Body of pancreas (tissue), 4 donors: Measurements from ENCODE around the gene SMG7. TPM values are rescaled to one million over a fixed set of nuclear protein-coding genes. Genes with fewer than 3 reads are reported as not detected.

Source experiments
- ATAC-seq: fragments of 150-250 bp; one replicate; pipeline ENCODE4 v1.9.1; 2016
- DNase-seq, 4 donors: peaks; one replicate each; pipeline ENCODE4 v3.0.0-alpha.2; 2019
- H3K27ac ChIP-seq, 4 donors: fragments of 200-600 bp; sonication (generic); 1 replicate in 3 of 4; 2 replicates in 1 of 4; pipeline versions ENCODE4 v1.5.1 to v1.6.1; 2016 to 2019; ENCODE audit warnings: mild to moderate bottlenecking in 1 of 4, mixed read lengths in 1 of 4, moderate library complexity in 1 of 4
- H3K27me3 ChIP-seq, 2 donors: fragments of 200-600 bp; sonication (generic); one replicate each; pipeline ENCODE4 v1.6.0; 2016; ENCODE audit warnings: mild to moderate bottlenecking in 1 of 2
- H3K36me3 ChIP-seq, 2 donors: fragments of 200-600 bp; sonication (generic); replicated peaks in 1 of 2; 2 replicates each; pipeline ENCODE4 v1.5.1; 2016; ENCODE audit warnings: low read depth in 2 of 2; ENCODE audit not compliant: insufficient read depth in 1 of 2
- H3K4me1 ChIP-seq: fragments of 200-600 bp; sonication (generic); one replicate; pipeline ENCODE4 v1.6.0; 2016
- H3K4me3 ChIP-seq, 2 donors: fragments of 200-600 bp; sonication (generic); 1 replicate in 1 of 2; 2 replicates in 1 of 2; pipeline ENCODE4 v1.5.1; 2016 to 2019
- H3K9me3 ChIP-seq, 3 donors: fragments of 200-600 bp; sonication (generic); 1 replicate in 2 of 3; 2 replicates in 1 of 3; pipeline ENCODE4 v1.5.1; 2016
- POLR2A ChIP-seq, 3 donors: fragments of 450-650 bp; IDR thresholded peaks; one replicate each; pipeline ENCODE4 v1.6.1; 2016; ENCODE audit warnings: antibody characterized with exemption in 3 of 3, mild to moderate bottlenecking in 2 of 3
- WGBS, 2 donors: methylation state at CpG; one replicate each; pipeline ENCODE4 v1.1.5; 2017; 5-methylcytosine and 5-hydroxymethylcytosine counted together
- intact Hi-C: fragments of 100-400 bp; cut with DNase I; formaldehyde crosslinking; loops from one replicate; pipeline ENCODE4 v1.15.1; 2023
- total RNA-seq, 2 donors: library from RNA; depleted of rRNA; stranded (reverse); fragments of >200 nt; gene quantifications; one replicate each; pipeline ENCODE4 v1.1.0, GENCODE V29; 2016
- TF ChIP-seq, protein P1 (sequence below), 7 experiments: fragments of 450-650 bp in 4 of 7; fragments of 200-600 bp in 3 of 7; sonication (generic) in 3 of 7; IDR thresholded peaks; one replicate each; pipeline ENCODE4 v1.5.1; 2016 to 2019; ENCODE audit warnings: antibody characterized with exemption in 7 of 7

The SMG7 gene
- total RNA-seq, 2 donors from 2014 or later, result 22.4 to 34.2 TPM

DNA sequence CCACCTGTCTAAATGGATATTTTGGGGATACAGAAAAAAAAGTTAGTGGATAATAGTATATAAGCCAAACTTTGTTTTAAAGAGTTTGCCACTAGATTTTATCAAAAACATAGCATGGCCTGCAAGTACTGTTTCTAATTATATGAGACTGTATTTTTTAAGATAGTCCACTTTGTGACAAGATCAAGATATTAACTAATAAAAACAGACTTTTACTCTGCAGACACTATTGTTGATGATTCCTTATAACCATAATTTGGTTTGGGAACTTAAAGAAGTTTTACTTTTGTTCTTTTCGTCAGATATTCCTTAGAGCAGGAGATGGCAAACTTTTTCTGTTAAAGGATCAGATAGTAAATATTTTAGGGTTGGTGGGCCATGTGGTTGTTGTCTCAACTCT, 36.4 kb downstream of the SMG7 start:
- Histone ChIP-seq H3K27me3 (no peaks in the 10 kb centered on the region), H3K27ac (no peak overlapping the region), H3K4me3 (no peak overlapping the region), H3K4me1 (peaks cover 12% of the 10 kb centered on the region), H3K9me3 (no peaks in the 10 kb centered on the region), H3K36me3 (no peaks in the 10 kb centered on the region)
- intact Hi-C loops, result no loop called here
- WGBS, 2 donors, result 87 to 97% methylated on average over 1 of the region's 1 CpG
- DNase-seq (no peak), ATAC-seq (no peak)
- no peak for TF ChIP-seq POLR2A (IDR thresholded peaks at IDR 0.05)
- TF ChIP-seq, protein P1, sequence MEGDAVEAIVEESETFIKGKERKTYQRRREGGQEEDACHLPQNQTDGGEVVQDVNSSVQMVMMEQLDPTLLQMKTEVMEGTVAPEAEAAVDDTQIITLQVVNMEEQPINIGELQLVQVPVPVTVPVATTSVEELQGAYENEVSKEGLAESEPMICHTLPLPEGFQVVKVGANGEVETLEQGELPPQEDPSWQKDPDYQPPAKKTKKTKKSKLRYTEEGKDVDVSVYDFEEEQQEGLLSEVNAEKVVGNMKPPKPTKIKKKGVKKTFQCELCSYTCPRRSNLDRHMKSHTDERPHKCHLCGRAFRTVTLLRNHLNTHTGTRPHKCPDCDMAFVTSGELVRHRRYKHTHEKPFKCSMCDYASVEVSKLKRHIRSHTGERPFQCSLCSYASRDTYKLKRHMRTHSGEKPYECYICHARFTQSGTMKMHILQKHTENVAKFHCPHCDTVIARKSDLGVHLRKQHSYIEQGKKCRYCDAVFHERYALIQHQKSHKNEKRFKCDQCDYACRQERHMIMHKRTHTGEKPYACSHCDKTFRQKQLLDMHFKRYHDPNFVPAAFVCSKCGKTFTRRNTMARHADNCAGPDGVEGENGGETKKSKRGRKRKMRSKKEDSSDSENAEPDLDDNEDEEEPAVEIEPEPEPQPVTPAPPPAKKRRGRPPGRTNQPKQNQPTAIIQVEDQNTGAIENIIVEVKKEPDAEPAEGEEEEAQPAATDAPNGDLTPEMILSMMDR (IDR thresholded peaks at IDR 0.05), result no peak

DNA sequence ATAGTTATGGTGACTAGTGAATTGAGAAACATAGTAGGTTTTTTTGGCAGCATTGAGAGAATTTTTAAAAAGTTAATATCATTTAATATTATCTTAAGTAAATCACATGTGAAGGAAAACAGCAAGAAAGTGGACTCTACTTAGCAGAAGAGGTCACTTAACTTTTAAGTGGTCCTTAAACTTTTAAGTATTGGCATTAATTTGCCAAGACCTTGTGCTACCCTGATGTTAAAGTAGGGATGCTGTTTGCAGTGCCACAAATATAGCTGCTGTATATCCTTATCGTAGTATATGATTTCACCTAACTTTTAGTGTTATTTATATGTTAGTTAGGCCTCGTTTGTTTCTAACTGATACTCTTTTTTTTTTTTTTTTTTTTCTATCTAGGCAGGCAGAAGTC, 40.2 kb downstream of the SMG7 start:
- intact Hi-C loops, result no loop called here
- Histone ChIP-seq H3K36me3 (no peaks in the 10 kb centered on the region), H3K9me3 (no peaks in the 10 kb centered on the region), H3K4me1 (peaks cover 19% of the 10 kb centered on the region), H3K27ac (no peak overlapping the region), H3K4me3 (no peak overlapping the region), H3K27me3 (no peaks in the 10 kb centered on the region)
- TF ChIP-seq, protein P1 (IDR thresholded peaks at IDR 0.05), result no peak
- WGBS, 2 donors, result 53 to 55% methylated on average over 2 of the region's 2 CpGs
- ATAC-seq (no peak), DNase-seq (no peak)

DNA sequence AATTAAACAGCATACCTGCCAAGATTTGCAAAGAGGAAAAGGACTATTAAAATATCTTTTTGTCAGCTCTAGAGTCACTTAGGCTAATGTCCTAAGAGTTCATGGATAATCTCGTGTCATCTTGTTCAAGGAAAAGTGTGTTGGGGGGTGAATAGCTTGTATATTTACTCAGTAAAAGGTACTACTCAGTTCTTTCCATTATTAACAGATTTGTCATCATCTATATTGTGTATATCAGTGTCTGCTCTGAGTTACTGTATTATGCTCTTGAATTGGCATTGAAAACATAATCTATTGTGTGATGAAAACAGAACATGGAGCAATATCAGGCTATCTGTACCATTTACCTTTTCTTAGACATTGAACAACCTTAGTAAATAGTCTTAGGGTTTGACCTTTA, 41.9 kb downstream of the SMG7 start:
- ATAC-seq (no peak), DNase-seq (no peak)
- Histone ChIP-seq H3K4me3 (no peak overlapping the region), H3K27ac (no peak overlapping the region), H3K4me1 (peaks cover 19% of the 10 kb centered on the region), H3K9me3 (no peaks in the 10 kb centered on the region), H3K27me3 (no peaks in the 10 kb centered on the region), H3K36me3 (peaks cover 0 to 4% of the 10 kb centered on the region in 2 donors)
- intact Hi-C loops, result no loop called here
- TF ChIP-seq, protein P1 (IDR thresholded peaks at IDR 0.05), result no peak
- no peak for TF ChIP-seq POLR2A (IDR thresholded peaks at IDR 0.05)
- WGBS, 2 donors, result 61 to 83% methylated on average over 1 of the region's 1 CpG

DNA sequence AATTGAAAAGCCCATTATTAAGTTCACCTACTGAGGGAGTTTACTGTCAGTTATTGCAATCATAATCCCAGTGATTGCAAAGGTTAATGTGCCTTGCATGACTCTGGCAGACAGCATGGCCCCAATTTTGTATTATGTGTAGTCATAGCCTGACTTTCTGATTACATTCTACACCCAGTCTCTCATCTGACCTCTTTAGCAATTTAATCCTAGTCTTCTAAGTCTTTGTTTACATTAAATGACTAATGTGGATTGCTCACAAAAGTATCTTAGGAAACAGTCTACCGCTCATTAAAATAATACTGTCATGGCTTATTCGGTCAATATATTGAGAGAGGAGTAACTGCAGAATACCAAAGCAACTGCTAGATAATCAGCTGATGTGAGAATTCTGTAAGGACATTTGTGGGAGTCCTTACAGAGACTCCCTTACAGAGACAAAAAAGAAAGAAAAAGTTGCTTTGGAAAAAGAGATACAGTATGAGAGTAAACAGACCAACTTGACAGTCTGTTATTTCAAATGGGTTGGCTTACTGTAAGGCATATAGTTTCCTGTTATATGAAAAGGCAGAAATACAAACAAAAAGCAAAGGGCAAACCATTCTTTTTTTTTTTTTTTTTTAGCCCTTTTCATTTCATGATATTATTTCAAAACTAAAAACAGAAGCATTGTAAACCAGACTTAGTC, 42.8 kb downstream of the SMG7 start:
- peaks cover 19% of the 10 kb centered on the region for H3K4me1 ChIP-seq
- peaks cover 0 to 7% of the 10 kb centered on the region in 2 donors for H3K36me3 ChIP-seq
- H3K27me3 ChIP-seq, result no peaks in the 10 kb centered on the region
- WGBS, 2 donors, result 46 to 54% methylated on average over 2 of the region's 2 CpGs
- intact Hi-C loops, result no loop called here
- TF ChIP-seq, protein P1 (IDR thresholded peaks at IDR 0.05), result no peak
- TF ChIP-seq POLR2A (IDR thresholded peaks at IDR 0.05), result no peak
- no peaks in the 10 kb centered on the region for H3K9me3 ChIP-seq
- no peak overlapping the region for H3K27ac ChIP-seq
- DNase-seq (no peak), ATAC-seq (no peak)
- H3K4me3 ChIP-seq, result no peak overlapping the region

DNA sequence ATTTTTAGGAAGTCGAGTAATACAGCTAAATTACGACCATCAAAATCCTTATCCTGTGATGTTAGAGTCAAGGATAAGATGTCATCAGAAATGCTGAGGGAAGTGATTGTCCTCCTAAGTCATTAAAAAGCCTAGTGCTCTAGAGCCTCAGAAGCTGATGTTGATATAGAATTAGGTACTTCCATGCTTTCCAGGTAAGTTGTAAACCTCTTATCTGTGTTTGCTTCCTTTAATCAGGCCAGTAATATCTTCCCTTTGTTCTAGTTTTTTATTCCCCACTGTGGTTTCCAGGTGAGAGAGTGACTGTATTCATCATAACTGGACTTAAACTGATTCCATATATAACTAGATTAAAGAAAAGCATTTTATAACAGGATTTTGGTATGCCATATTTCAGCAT, 44.4 kb downstream of the SMG7 start:
- H3K27ac ChIP-seq, result no peak overlapping the region
- H3K4me1 ChIP-seq, result peaks cover 19% of the 10 kb centered on the region
- intact Hi-C loops, result no loop called here
- no peak for TF ChIP-seq POLR2A (IDR thresholded peaks at IDR 0.05)
- TF ChIP-seq, protein P1 (IDR thresholded peaks at IDR 0.05), result no peak
- H3K9me3 ChIP-seq, result no peaks in the 10 kb centered on the region
- WGBS, 2 donors, result 83 to 85% methylated on average over 2 of the region's 2 CpGs
- no peaks in the 10 kb centered on the region for H3K27me3 ChIP-seq
- no peak for DNase-seq
- no peak for ATAC-seq
- H3K4me3 ChIP-seq, result no peak overlapping the region
- H3K36me3 ChIP-seq, result peaks cover 0 to 7% of the 10 kb centered on the region in 2 donors
